GM12801 (cell line): Measurements from ENCODE around the gene PPP1R2C.

ENCODE experiments used
- TF ChIP-seq, protein P1 (sequence below): IDR thresholded peaks from one replicate; pipeline ENCODE4 v1.5.1; 2011; ENCODE audit warnings: control low read depth; ENCODE audit not compliant: insufficient read length; ENCODE audit errors: extremely low read depth

PPP1R2C gene

GRCh38 chrX:42778096-42778495, at the start of gene PPP1R2C:
PPP1R2C (minus strand) TSS chrX:42778163; CDS start chrX:42778079, 84 bp downstream.
- TF ChIP-seq, protein P1, sequence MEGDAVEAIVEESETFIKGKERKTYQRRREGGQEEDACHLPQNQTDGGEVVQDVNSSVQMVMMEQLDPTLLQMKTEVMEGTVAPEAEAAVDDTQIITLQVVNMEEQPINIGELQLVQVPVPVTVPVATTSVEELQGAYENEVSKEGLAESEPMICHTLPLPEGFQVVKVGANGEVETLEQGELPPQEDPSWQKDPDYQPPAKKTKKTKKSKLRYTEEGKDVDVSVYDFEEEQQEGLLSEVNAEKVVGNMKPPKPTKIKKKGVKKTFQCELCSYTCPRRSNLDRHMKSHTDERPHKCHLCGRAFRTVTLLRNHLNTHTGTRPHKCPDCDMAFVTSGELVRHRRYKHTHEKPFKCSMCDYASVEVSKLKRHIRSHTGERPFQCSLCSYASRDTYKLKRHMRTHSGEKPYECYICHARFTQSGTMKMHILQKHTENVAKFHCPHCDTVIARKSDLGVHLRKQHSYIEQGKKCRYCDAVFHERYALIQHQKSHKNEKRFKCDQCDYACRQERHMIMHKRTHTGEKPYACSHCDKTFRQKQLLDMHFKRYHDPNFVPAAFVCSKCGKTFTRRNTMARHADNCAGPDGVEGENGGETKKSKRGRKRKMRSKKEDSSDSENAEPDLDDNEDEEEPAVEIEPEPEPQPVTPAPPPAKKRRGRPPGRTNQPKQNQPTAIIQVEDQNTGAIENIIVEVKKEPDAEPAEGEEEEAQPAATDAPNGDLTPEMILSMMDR: no peak

DNA sequence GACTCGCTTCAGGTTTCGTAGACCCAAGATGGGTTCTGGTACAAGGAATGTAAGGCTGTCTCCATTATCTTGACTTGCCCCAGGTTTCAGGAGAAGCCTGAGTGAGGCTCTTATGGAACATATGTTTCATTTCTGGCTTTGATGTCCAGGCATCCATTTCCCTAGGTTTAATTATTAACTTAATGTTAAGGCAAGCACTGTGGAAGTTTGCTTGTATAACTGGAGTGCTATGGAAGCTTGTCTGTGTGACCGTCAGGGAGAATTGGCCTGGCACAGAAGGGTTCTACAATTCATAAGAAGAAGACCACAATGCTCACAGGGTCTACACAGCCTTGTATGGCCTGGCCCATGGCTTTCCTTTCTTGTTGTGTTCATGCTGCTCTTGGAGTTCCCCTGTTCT, 47.2 kb upstream of the PPP1R2C start:
- TF ChIP-seq, protein P1: no peak

- TF ChIP-seq, protein P1: no peak
These were observed 46.6 kb upstream of the PPP1R2C start for GRCh38 chrX:42824541-42824940.

DNA sequence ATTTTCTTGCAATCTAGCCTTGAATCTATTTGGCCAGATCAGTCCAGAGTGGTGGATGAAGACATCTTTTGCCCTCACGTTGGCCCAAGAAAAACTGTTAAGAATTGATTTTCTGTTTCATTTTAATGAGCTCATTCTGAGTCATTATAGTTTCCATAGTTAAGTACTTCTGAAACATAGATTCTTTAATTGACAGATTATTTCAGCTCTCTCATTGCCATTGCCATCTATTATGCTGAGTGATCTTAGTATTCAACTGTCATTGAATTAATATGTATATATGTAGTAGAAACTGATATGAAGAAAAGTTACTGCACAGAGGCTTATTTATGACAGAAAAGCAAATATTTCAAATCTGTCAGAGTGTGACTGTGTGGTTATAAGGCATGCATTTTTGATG, 45.5 kb upstream of the PPP1R2C start:
- TF ChIP-seq, protein P1: no peak

GRCh38 chrX:42821803-42822443, 44.0 kb upstream of the PPP1R2C start:
- TF ChIP-seq, protein P1: no peak

DNA sequence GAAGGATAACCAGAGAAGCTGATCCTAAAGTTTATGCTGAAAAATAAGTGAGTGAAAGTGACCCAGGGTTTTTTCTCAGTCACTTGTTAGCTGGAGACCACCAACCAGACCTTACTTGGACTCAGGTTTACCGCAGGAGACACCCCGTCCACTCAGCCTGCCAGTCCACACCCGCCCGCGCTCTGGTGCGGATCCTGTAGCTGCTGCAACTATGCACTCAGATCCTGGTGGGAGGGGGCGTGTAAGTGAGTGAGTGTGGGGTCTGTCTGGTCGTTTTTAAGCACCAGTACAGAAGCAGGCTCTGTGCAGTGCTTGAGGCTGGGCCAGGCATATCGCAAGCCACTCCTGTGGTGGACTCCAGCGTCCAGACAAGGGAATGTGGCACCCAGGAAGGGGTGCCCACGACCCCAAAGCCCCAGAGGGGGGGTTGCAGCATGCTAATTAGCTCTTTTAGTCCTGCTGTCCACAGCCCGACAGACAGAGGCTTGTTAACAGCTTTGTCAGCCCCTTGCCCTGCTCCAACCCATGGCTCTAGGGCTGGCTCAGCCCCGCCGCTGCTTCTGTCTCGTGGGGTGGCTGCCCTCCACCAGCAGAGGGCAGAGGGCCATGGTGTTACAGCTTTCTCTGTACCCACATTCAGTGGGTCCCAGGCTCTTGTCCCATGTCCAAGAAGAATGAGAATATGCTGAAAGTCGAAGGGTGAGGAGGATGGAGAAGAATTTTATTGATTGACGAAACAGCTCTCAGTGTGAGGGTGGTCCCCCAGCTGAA, 40.4 kb upstream of the PPP1R2C start:
- TF ChIP-seq, protein P1: no peak

- TF ChIP-seq, protein P1: no peak
These were observed 31.6 kb upstream of the PPP1R2C start for GRCh38 chrX:42809569-42809968.
